ENCODE results near the gene DRC3.
A peak's percentile ranks its signal among the peaks of the same experiment; 100 is the strongest.

DRC3 gene

GRCh38 chr17:17958982-17959381, 13.7 kb upstream of the DRC3 start:
- TF ChIP-seq CTCF (IDR thresholded peaks at IDR 0.05), result no peak
- Histone ChIP-seq H3K27ac (peak overlapping the region; percentile 62 to 79), H3K4me3 (no peak overlapping the region)
- no peak for DNase-seq (ENCODE audit: low spot score)

GRCh38 chr17:17959520-17960361, 12.9 kb upstream of the DRC3 start:
- TF ChIP-seq CTCF (IDR thresholded peaks at IDR 0.05), result no peak
- H3K4me3 ChIP-seq, result peak overlapping the region; percentile 41
- peak overlapping the region; percentile 62 to 79 for H3K27ac ChIP-seq
- no peak for DNase-seq (ENCODE audit: low spot score)

GRCh38 chr17:17960500-17961030, 12.1 kb upstream of the DRC3 start:
- TF ChIP-seq CTCF (IDR thresholded peaks at IDR 0.05), result no peak
- DNase-seq (ENCODE audit: low spot score), result no peak
- H3K4me3 ChIP-seq, result no peak overlapping the region
- H3K27ac ChIP-seq, result no peak overlapping the region

GRCh38 chr17:17963066-17963465, 9.6 kb upstream of the DRC3 start:
- Histone ChIP-seq H3K4me3 (no peak overlapping the region), H3K27ac (no peak overlapping the region)
- no peak for DNase-seq (ENCODE audit: low spot score)
- TF ChIP-seq CTCF (IDR thresholded peaks at IDR 0.05), result no peak

- Histone ChIP-seq H3K27ac (no peak overlapping the region), H3K4me3 (no peak overlapping the region)
- DNase-seq (ENCODE audit: low spot score), result no peak
- TF ChIP-seq CTCF (IDR thresholded peaks at IDR 0.05), result no peak
Measured at GRCh38 chr17:17963694-17964436, 8.8 kb upstream of the DRC3 start.

GRCh38 chr17:17964710-17965109, 8.0 kb upstream of the DRC3 start:
- no peak for TF ChIP-seq CTCF (IDR thresholded peaks at IDR 0.05)
- DNase-seq (ENCODE audit: low spot score), result no peak
- H3K4me3 ChIP-seq, result no peak overlapping the region
- H3K27ac ChIP-seq, result no peak overlapping the region

Data from coronary artery (tissue), 2 donors.